Measurements from ENCODE around the gene DNAJC5G. TPM values are rescaled to one million over a fixed set of nuclear protein-coding genes. Genes with fewer than 3 reads are reported as not detected.

The DNAJC5G gene
- total and polyA plus RNA-seq, 2 of the 13 experiments (the other 11 are each of a cell fraction or from before 2014, with no cell fraction given): 0.05 TPM; not detected in 1

GRCh38 chr2:27264753-27265535, 10.3 kb upstream of the DNAJC5G start (continued):
- TF ChIP-seq ZFP36L2 (CRISPR knock-in tag; IDR thresholded peaks at IDR 0.05) (no peak), FOXP1 (IDR thresholded peaks at IDR 0.05) (no peak), FOXP1 (CRISPR knock-in tag; IDR thresholded peaks at IDR 0.05) (peak; percentile 43; the same call in 1 of the 2 replicates), RBM39 (IDR thresholded peaks at IDR 0.05; ENCODE audit: low read depth, low read length, poor library complexity, severe bottlenecking) (peak; percentile 42), ATF6 (CRISPR knock-in tag; conservative IDR thresholded peaks at IDR 0.05) (0 out of 2 replicates have a peak, but pooled peaks have one; percentile 75), FOXO4 (CRISPR knock-in tag; conservative IDR thresholded peaks at IDR 0.05) (0 out of 2 replicates have a peak, but pooled peaks have one; percentile 6), ZBTB7B (CRISPR knock-in tag; IDR thresholded peaks at IDR 0.05) (peak; percentile 87), ZBTB14 (CRISPR knock-in tag; IDR thresholded peaks at IDR 0.05) (0 out of 2 replicates have a peak, but pooled peaks have one; percentile 14), ZNF580 (CRISPR knock-in tag; IDR thresholded peaks at IDR 0.05; ENCODE audit: borderline replicate concordance, low read depth) (peak; percentile 58; the same call in 1 of the 2 replicates), NR0B2 (CRISPR knock-in tag; IDR thresholded peaks at IDR 0.05) (peak; percentile 71; the same call in 1 of the 2 replicates), ZBED4 (CRISPR knock-in tag; IDR thresholded peaks at IDR 0.05; ENCODE audit: borderline replicate concordance) (no peak), NCOR1 (IDR thresholded peaks at IDR 0.05; ENCODE audit: borderline replicate concordance, low read length) (no peak), MYPOP (CRISPR knock-in tag; IDR thresholded peaks at IDR 0.05) (peak; percentile 49; the same call in 1 of the 2 replicates), KLF15 (CRISPR knock-in tag; IDR thresholded peaks at IDR 0.05; ENCODE audit: borderline replicate concordance) (no peak), ZNF350 (CRISPR knock-in tag; IDR thresholded peaks at IDR 0.05; ENCODE audit: borderline replicate concordance, low read depth) (peak; percentile 62; the same call in 1 of the 2 replicates), GATA4 (IDR thresholded peaks at IDR 0.05; ENCODE audit: borderline replicate concordance, low read depth) (no peak), FOSL2 (CRISPR knock-in tag; IDR thresholded peaks at IDR 0.05) (peak; percentile 68)
